ENCODE results near the gene ZC4H2. TPM values are rescaled to one million over a fixed set of nuclear protein-coding genes. Genes with fewer than 3 reads are reported as not detected.
A peak's percentile ranks its signal among the peaks of the same experiment; 100 is the strongest.
"Not testable (repeated sequence)": the region's sequence is repeated elsewhere in the genome, so short reads cannot be mapped to it uniquely, and the experiment has no call there.

The ZC4H2 gene, protein sequence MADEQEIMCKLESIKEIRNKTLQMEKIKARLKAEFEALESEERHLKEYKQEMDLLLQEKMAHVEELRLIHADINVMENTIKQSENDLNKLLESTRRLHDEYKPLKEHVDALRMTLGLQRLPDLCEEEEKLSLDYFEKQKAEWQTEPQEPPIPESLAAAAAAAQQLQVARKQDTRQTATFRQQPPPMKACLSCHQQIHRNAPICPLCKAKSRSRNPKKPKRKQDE
- 12.2 and 21.4 TPM in 2 replicates for total RNA-seq (ENCODE audit: low replicate concordance)
- long read RNA-seq, transcript ZC4H2-207 (5 exons, 606 nt): minor isoform, 7 of 38 reads
- long read RNA-seq, transcript ZC4H2-202 (5 exons, 2,184 nt): major isoform, 22 of 38 reads
- long read RNA-seq, partial matches to known transcripts: 2 of 38 reads
- long read RNA-seq, other reads (novel, unspliced or antisense): 4 of 38 reads

DNA sequence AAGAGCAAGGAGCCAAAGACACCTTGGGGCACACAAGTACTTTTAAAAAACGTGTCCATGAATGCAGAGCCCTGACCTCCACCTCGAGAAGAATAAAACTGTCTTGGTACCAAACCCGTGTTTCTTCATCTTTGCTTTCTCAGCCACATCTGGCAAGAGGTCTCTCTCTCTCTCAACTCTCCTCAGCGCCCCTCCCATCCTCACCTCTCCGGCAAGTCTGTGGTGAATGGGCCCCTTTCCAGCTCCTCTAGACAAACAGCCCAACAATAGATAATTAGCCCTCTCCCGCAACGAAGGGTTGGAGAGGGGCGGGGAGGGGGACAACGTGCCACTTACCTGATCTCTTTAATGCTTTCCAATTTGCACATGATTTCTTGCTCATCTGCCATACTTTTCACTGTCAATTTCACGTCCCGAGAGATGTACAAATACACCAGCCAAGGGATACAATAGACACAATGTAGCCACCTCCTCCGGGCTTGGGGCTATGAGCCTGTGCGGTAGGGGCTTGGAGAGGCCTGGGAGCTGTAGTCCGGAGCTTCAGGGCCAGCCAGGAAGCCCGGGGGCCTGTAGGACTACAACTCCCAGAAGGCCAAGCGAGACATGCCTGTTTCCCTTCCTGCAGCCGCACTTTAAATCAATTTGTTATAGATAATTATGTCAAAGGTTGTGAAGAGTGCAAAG, at the start of gene ZC4H2:
Gene ZC4H2 (minus strand): TSS at position 462 of the 684 bp plus-strand sequence. CDS start 73 bp downstream, at position 389.
- TF ChIP-seq, protein P1, sequence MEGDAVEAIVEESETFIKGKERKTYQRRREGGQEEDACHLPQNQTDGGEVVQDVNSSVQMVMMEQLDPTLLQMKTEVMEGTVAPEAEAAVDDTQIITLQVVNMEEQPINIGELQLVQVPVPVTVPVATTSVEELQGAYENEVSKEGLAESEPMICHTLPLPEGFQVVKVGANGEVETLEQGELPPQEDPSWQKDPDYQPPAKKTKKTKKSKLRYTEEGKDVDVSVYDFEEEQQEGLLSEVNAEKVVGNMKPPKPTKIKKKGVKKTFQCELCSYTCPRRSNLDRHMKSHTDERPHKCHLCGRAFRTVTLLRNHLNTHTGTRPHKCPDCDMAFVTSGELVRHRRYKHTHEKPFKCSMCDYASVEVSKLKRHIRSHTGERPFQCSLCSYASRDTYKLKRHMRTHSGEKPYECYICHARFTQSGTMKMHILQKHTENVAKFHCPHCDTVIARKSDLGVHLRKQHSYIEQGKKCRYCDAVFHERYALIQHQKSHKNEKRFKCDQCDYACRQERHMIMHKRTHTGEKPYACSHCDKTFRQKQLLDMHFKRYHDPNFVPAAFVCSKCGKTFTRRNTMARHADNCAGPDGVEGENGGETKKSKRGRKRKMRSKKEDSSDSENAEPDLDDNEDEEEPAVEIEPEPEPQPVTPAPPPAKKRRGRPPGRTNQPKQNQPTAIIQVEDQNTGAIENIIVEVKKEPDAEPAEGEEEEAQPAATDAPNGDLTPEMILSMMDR (conservative IDR thresholded peaks at IDR 0.05): no peak
- H3K4me3 Mint-ChIP-seq: peak within 1 kb of the TSS; percentile 94
- H3K36me3 Mint-ChIP-seq: peaks cover 11% of the 10 kb centered on the region
- peak within 1 kb of the TSS; percentile 62 for H3K27ac Mint-ChIP-seq
- no peaks in the 10 kb centered on the region for H3K4me1 Mint-ChIP-seq (ENCODE audit: unreplicated experiment)
- DNase-seq (ENCODE audit: extremely low spot score, unreplicated experiment): peak; percentile 72
- no peaks in the 10 kb centered on the region for H3K27me3 Mint-ChIP-seq
- H3K9me3 Mint-ChIP-seq: no peaks in the 10 kb centered on the region

DNA sequence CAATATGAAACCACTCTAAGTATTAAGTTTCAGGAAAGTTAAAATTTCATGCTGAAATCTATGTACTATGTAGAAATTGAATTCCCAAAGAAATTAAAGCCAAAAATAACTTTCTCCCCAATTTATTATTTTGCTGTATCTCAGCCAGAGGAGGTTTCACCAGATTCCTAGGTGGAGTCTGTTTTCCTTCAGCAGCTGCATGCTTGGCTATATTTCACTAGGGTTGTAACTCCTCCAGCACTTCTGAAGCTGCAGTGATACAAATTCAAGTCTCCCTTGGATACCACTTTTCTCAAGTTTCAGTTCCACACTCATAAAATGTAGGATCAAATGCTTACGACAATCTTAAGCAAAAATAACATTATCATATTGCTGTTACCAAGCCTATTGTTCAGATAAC, 41.2 kb upstream of the ZC4H2 start:
- no peak for DNase-seq (ENCODE audit: extremely low spot score, unreplicated experiment)
- no peak overlapping the region for H3K4me3 Mint-ChIP-seq
- H3K4me1 Mint-ChIP-seq (ENCODE audit: unreplicated experiment): no peaks in the 10 kb centered on the region
- H3K27me3 Mint-ChIP-seq: no peaks in the 10 kb centered on the region
- H3K27ac Mint-ChIP-seq: no peak overlapping the region
- TF ChIP-seq, protein P1 (conservative IDR thresholded peaks at IDR 0.05): no peak
- no peaks in the 10 kb centered on the region for H3K36me3 Mint-ChIP-seq
- H3K9me3 Mint-ChIP-seq: no peaks in the 10 kb centered on the region

DNA sequence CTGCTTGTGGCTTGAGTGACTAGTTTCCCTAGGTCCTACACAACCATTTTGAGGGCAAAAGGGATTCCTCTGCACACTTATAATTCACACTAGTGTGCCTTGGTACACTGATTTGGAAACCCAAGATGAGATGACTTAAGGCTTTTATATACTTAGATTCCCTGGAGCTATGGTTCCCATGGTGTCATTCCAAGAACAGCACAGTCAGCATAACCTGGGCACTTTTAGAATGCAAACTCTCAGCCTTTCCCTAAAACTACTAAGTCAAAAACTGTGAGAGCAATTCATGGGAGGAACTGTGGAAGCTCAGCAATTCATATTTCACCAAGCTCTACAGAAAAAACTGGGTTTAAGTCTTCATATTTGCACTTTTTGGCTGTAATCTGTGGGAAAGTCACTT, 38.0 kb upstream of the ZC4H2 start:
- DNase-seq (ENCODE audit: extremely low spot score, unreplicated experiment): no peak
- Mint-ChIP-seq H3K27ac (no peak overlapping the region), H3K9me3 (no peaks in the 10 kb centered on the region), H3K4me3 (no peak overlapping the region), H3K36me3 (no peaks in the 10 kb centered on the region), H3K27me3 (no peaks in the 10 kb centered on the region), H3K4me1 (ENCODE audit: unreplicated experiment) (no peaks in the 10 kb centered on the region)
- TF ChIP-seq, protein P1 (conservative IDR thresholded peaks at IDR 0.05): no peak

DNA sequence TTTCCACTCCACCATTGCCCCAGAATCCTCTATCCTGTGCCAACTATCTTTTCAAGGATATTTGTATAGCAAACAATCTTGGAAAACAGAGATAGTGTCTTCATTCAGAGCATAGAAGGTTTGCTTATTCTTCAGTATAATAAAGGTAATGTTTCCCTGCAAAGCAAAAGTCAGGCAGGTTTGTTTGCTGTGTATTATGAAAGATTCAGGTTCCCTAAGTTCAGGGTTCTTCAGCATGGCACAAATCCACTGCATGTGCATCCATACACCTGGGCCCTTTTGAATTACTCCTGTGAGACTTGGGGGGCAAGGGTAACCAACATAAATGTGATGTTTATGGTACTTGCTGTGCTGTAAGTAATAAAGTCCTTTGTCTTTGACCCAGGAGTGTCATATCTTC, 33.2 kb upstream of the ZC4H2 start:
- no peak for DNase-seq (ENCODE audit: extremely low spot score, unreplicated experiment)
- Mint-ChIP-seq H3K4me3 (no peak overlapping the region), H3K27me3 (no peaks in the 10 kb centered on the region), H3K9me3 (no peaks in the 10 kb centered on the region), H3K36me3 (no peaks in the 10 kb centered on the region), H3K4me1 (ENCODE audit: unreplicated experiment) (no peaks in the 10 kb centered on the region), H3K27ac (no peak overlapping the region)
- TF ChIP-seq, protein P1 (conservative IDR thresholded peaks at IDR 0.05): no peak

DNA sequence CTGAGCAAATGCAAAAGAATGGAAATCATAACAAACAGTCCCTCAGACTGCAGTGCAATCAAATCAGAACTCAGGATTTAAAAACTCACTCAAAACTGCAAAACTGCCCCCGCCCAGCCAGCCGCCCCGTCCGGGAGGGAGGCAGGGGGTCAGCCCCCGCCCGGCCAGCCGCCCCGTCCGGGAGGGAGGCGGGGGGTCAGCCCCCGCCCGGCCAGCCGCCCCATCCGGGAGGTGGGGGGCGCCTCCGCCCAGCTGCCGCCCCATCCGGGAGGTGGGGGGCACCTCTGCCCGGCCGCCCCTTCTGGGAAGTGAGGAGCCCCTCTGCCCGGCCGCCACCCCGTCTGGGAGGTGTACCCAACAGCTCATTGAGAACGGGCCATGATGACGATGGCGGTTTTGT, 26.0 kb upstream of the ZC4H2 start:
- not testable (repeated sequence) for H3K4me1 Mint-ChIP-seq (ENCODE audit: unreplicated experiment); H3K27ac Mint-ChIP-seq; DNase-seq (ENCODE audit: extremely low spot score, unreplicated experiment); H3K27me3 Mint-ChIP-seq; H3K4me3 Mint-ChIP-seq; H3K36me3 Mint-ChIP-seq
- H3K9me3 Mint-ChIP-seq: peaks cover 11% of the 10 kb centered on the region

DNA sequence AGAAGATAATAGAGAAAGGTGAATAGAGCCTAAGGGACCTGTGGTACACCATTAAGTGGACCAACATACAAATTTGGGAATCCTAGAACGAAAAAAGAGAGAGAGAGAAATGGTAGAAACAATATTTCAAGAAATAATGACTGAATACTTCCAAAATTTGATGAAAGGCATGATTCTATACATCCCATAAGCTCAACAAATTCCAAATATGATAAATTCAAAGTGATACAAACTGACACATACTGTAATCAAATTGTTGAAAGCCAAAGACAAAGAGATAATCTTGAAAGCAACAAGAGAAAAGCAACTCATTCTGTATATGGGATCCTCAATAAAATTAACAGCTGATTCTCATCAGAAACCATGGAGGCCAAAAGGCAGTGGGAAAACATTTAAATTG, 20.6 kb upstream of the ZC4H2 start:
- H3K36me3 Mint-ChIP-seq: no peaks in the 10 kb centered on the region
- no peaks in the 10 kb centered on the region for H3K4me1 Mint-ChIP-seq (ENCODE audit: unreplicated experiment)
- no peak overlapping the region for H3K4me3 Mint-ChIP-seq
- no peak overlapping the region for H3K27ac Mint-ChIP-seq
- H3K27me3 Mint-ChIP-seq: no peaks in the 10 kb centered on the region
- DNase-seq (ENCODE audit: extremely low spot score, unreplicated experiment): no peak
- TF ChIP-seq, protein P1 (conservative IDR thresholded peaks at IDR 0.05): no peak
- peaks cover 8% of the 10 kb centered on the region for H3K9me3 Mint-ChIP-seq
